H1 (cell line): Measurements from ENCODE around the gene CHST8. TPM values are rescaled to one million over a fixed set of nuclear protein-coding genes. Genes with fewer than 3 reads are reported as not detected.

Experiments used
- CTCF ChIA-PET: fragments of 300-600 bp; sonication (Branson Sonifier 250); formaldehyde crosslinking; loops from one replicate; lab custom pipeline; 2021; ENCODE audit not compliant: partially characterized antibody; lab: Charles Lee
- POLR2A ChIA-PET: fragments of 300-600 bp; sonication (Branson Sonifier 250); formaldehyde crosslinking; loops from one replicate; lab custom pipeline; 2021; ENCODE audit warnings: inconsistent platforms; ENCODE audit not compliant: partially characterized antibody; lab: Charles Lee
- DNase-seq, 2 experiments: peaks; one replicate each; pipeline versions ENCODE4 v3.0.0 to v3.0.0-alpha.2; 2010 to 2022; ENCODE audit warnings: low spot score in 2 of 2, low read depth in 1 of 2, mixed read lengths in 1 of 2
- FAIRE-seq: peaks from 2 replicates; lab custom pipeline; 2011; peaks lifted over from hg19 to GRCh38; lab: Jason Lieb, UNC
- H2AFZ ChIP-seq: 2 replicates; pipeline ENCODE4 v1.8.1; 2012; ENCODE audit warnings: low read length, inconsistent platforms
- H2AK5ac ChIP-seq: 2 replicates; pipeline ENCODE4 v1.6.1; 2013; ENCODE audit warnings: low read depth, low read length
- H2BK120ac ChIP-seq: replicated peaks from 2 replicates; pipeline ENCODE3; 2013; ENCODE audit warnings: low read depth, low read length, inconsistent platforms
- H2BK12ac ChIP-seq: 2 replicates; pipeline ENCODE4 v1.6.1; 2013; ENCODE audit warnings: low read depth, low read length
- H2BK15ac ChIP-seq: 2 replicates; pipeline ENCODE4 v1.6.1; 2013; ENCODE audit warnings: low read length
- H2BK20ac ChIP-seq: 2 replicates; pipeline ENCODE4 v1.6.1; 2013; ENCODE audit warnings: low read length
- H2BK5ac ChIP-seq: 2 replicates; pipeline ENCODE4 v1.6.1; 2013; ENCODE audit warnings: low read depth, low read length
- H3K14ac ChIP-seq: 2 replicates; pipeline ENCODE4 v1.6.1; 2013; ENCODE audit warnings: inconsistent platforms; ENCODE audit not compliant: insufficient read length
- H3K18ac ChIP-seq: 2 replicates; pipeline ENCODE4 v1.6.1; 2013; ENCODE audit warnings: low read length; ENCODE audit errors: extremely low read depth
- H3K23ac ChIP-seq: 2 replicates; pipeline ENCODE4 v1.6.1; 2013; ENCODE audit warnings: inconsistent platforms; ENCODE audit not compliant: insufficient read length
- H3K23me2 ChIP-seq: 2 replicates; pipeline ENCODE4 v1.6.1; 2013; ENCODE audit warnings: low read depth, low read length
- H3K27ac ChIP-seq: 2 replicates; pipeline ENCODE4 v1.6.1; 2011; ENCODE audit warnings: low read depth, low read length, inconsistent platforms
- H3K27me3 ChIP-seq, 4 experiments: replicated peaks in 1 of 4; 1 replicate in 1 of 4; 2 replicates in 3 of 4; pipeline versions ENCODE4 v1.6.1 to v1.8.1; 2011 to 2013; ENCODE audit warnings: low read length in 3 of 4, mild to moderate bottlenecking in 3 of 4, inconsistent platforms in 2 of 4, mixed read lengths in 2 of 4, moderate library complexity in 1 of 4; ENCODE audit not compliant: control insufficient read depth in 3 of 4, insufficient read depth in 3 of 4; ENCODE audit errors: extremely low read depth in 1 of 4
- H3K36me3 ChIP-seq, 4 experiments: 2 replicates each; pipeline versions ENCODE4 v1.6.1 to v1.8.1; 2011 to 2013; ENCODE audit warnings: mild to moderate bottlenecking in 4 of 4, low read length in 3 of 4, moderate library complexity in 2 of 4, control low read depth in 1 of 4, inconsistent platforms in 1 of 4; ENCODE audit not compliant: insufficient read depth in 4 of 4, control insufficient read depth in 2 of 4
- H3K4ac ChIP-seq: replicated peaks from 2 replicates; pipeline ENCODE3; 2013; ENCODE audit warnings: low read length, low read depth, mixed read lengths, inconsistent platforms; ENCODE audit not compliant: insufficient read length
- H3K4me1 ChIP-seq, 4 experiments: replicated peaks in 1 of 4; 1 replicate in 1 of 4; 2 replicates in 3 of 4; pipeline versions ENCODE4 v1.6.1 to v1.8.1; 2011 to 2013; ENCODE audit warnings: low read length in 3 of 4, inconsistent platforms in 2 of 4, mixed read lengths in 1 of 4; ENCODE audit not compliant: insufficient read depth in 4 of 4, control insufficient read depth in 3 of 4
- H3K4me2 ChIP-seq, 2 experiments: 2 replicates each; pipeline versions ENCODE4 v1.6.1 to v1.8.1; 2011 to 2013; ENCODE audit warnings: low read depth in 2 of 2, low read length in 2 of 2, control low read depth in 1 of 2, inconsistent platforms in 1 of 2, mild to moderate bottlenecking in 1 of 2; ENCODE audit not compliant: insufficient read depth in 1 of 2
- H3K4me3 ChIP-seq, 4 experiments: fragments of 200-600, 300-600 bp in 1 of 4; sonication (generic), shearing (Covaris generic), sonication (Bioruptor Twin) in 1 of 4; 2 replicates each; pipeline versions ENCODE4 v1.5.1 to v1.8.1; 2011 to 2016; ENCODE audit warnings: low read length in 4 of 4, low read depth in 3 of 4, control low read depth in 2 of 4, inconsistent platforms in 2 of 4, mild to moderate bottlenecking in 2 of 4, mixed read lengths in 1 of 4, moderate library complexity in 1 of 4; ENCODE audit not compliant: insufficient read depth in 2 of 4; ENCODE audit errors: extremely low read depth in 1 of 4
- H3K56ac ChIP-seq: replicated peaks from 2 replicates; pipeline ENCODE3; 2013; ENCODE audit warnings: low read depth, mild to moderate bottlenecking, mixed read lengths, low read length, inconsistent platforms; ENCODE audit not compliant: insufficient read length
- H3K79me1 ChIP-seq: 2 replicates; pipeline ENCODE4 v1.6.1; 2013; ENCODE audit warnings: low read depth, low read length, control low read depth
- H3K79me2 ChIP-seq, 2 experiments: 2 replicates each; pipeline versions ENCODE4 v1.6.1 to v1.8.1; 2012 to 2013; ENCODE audit warnings: low read length in 2 of 2, mild to moderate bottlenecking in 2 of 2, inconsistent platforms in 1 of 2; ENCODE audit not compliant: insufficient read depth in 2 of 2, control insufficient read depth in 1 of 2
- H3K9ac ChIP-seq, 4 experiments: replicated peaks in 1 of 4; 1 replicate in 1 of 4; 2 replicates in 3 of 4; pipeline versions ENCODE4 v1.6.1 to v1.8.1; 2011 to 2013; ENCODE audit warnings: low read depth in 3 of 4, low read length in 3 of 4, control low read depth in 2 of 4, mild to moderate bottlenecking in 2 of 4, moderate library complexity in 2 of 4, inconsistent platforms in 1 of 4; ENCODE audit errors: extremely low read depth in 1 of 4
- H3K9me3 ChIP-seq, 2 experiments: 2 replicates each; pipeline versions ENCODE4 v1.6.1 to v1.8.1; 2012 to 2013; ENCODE audit warnings: mild to moderate bottlenecking in 2 of 2, moderate library complexity in 2 of 2, control low read depth in 1 of 2, inconsistent platforms in 1 of 2, low read depth in 1 of 2, low read length in 1 of 2, mixed read lengths in 1 of 2; ENCODE audit not compliant: insufficient read depth in 2 of 2
- H4K20me1 ChIP-seq, 2 experiments: replicated peaks in 1 of 2; 2 replicates each; pipeline versions ENCODE3 to v1.8.1; 2011 to 2013; ENCODE audit warnings: inconsistent platforms in 2 of 2, low read length in 2 of 2, mild to moderate bottlenecking in 1 of 2; ENCODE audit not compliant: insufficient read depth in 2 of 2, control insufficient read depth in 1 of 2
- H4K5ac ChIP-seq: 2 replicates; pipeline ENCODE4 v1.6.1; 2013; ENCODE audit warnings: low read length, low read depth, mixed read lengths, inconsistent platforms; ENCODE audit not compliant: insufficient read length
- H4K8ac ChIP-seq: 2 replicates; pipeline ENCODE4 v1.8.0; 2013; ENCODE audit warnings: mild to moderate bottlenecking, moderate library complexity, low read length, inconsistent platforms; ENCODE audit not compliant: insufficient read depth; ENCODE audit errors: extremely low read depth
- H4K91ac ChIP-seq: replicated peaks from 2 replicates; pipeline ENCODE3; 2013; ENCODE audit warnings: low read length, mixed read lengths, inconsistent platforms; ENCODE audit not compliant: insufficient read length
- JUN ChIP-seq: IDR thresholded peaks from 2 replicates; pipeline ENCODE4 v1.6.1; 2011; ENCODE audit warnings: low read depth, mild to moderate bottlenecking, improper control_type of control experiment, low read length
- KDM4A ChIP-seq: IDR thresholded peaks from one replicate; pipeline ENCODE4 v1.7.1; 2012; ENCODE audit warnings: low read depth, mild to moderate bottlenecking, moderate library complexity, low read length, inconsistent platforms; ENCODE audit not compliant: severe bottlenecking
- YY1 ChIP-seq: IDR thresholded peaks from 2 replicates; pipeline ENCODE4 v1.6.1; 2011; ENCODE audit warnings: low read depth, mild to moderate bottlenecking, low read length
- WGBS, 2 experiments: shearing (Covaris generic) in 1 of 2; methylation state at CpG; one replicate each; pipeline versions ENCODE4 v1.1.6 to v1.1.7; 2013 to 2015; ENCODE audit warnings: low lambda C conversion rate in 2 of 2, mixed read lengths in 2 of 2, inconsistent platforms in 1 of 2, low coverage in 1 of 2, missing lambda C conversion rate in 1 of 2; ENCODE audit not compliant: insufficient replicate concordance in 2 of 2, insufficient coverage in 1 of 2, insufficient read length in 1 of 2; ENCODE audit errors: extremely low coverage in 1 of 2, missing lambda C conversion rate in 1 of 2; 5-methylcytosine and 5-hydroxymethylcytosine counted together
- polyA plus RNA-seq, 7 experiments: library from polyadenylated mRNA; depleted of rRNA in 3 of 7; stranded (reverse) in 5 of 7; unstranded in 2 of 7; fragments of >200 nt in 5 of 7; fragments of 200-250 nt in 2 of 7; gene quantifications; 1 replicate in 5 of 7; 2 replicates in 1 of 7; 4 replicates in 1 of 7; pipeline versions ENCODE4 v1.2.1 to v1.2.3, GENCODE V29; 2011 to 2013; ENCODE audit warnings: missing spikeins in 2 of 7, mixed read lengths in 2 of 7
- total RNA-seq: library from RNA; stranded (reverse); fragmentation: NEBNext Ultra II Directional; extraction: Animal tissue kit (Norgen Biotek cat#: 25700); gene quantifications from 2 replicates; pipeline ENCODE4 v1.2.1, GENCODE V29; 2021

The CHST8 gene
- total and polyA plus RNA-seq, 2 of the 8 experiments (the other 6 are each of a cell fraction or from before 2014, with no cell fraction given): 10.8 to 28.2 TPM

DNA sequence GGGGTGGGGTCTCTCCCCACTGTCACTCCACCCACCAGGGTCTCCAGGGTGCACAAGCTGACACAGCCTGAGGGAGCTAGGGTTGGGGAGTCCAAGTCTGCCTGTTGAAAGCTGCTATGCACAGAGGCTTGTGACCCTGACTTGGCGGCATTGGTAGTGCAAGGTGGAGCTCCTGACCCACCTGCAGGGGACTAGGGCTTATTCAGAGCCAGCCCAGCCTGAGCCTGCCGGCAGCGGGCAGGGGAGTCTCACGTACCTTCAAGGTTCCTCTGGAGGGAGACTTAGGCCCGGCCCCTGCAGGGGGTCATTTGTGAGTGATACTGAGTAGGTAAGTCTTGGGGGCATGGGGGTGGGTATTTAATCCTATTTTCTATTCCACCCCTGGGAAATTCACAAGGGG lies 179.7 kb downstream of the CHST8 start:
- no peak overlapping the region for H2AFZ ChIP-seq
- H2BK120ac ChIP-seq: no peak overlapping the region
- no peak overlapping the region for H2BK20ac ChIP-seq
- POLR2A ChIA-PET: interaction anchor here (1.3 to 1.6 kb wide), 2 partner anchors 15 to 24 kb away, joined by 3 read pairs; no protein-coding TSS in a partner anchor
- DNase-seq (no peak), FAIRE-seq (no peak)
- no peak overlapping the region for H4K8ac ChIP-seq
- CTCF ChIA-PET: interaction anchor here (0.6 to 1.4 kb wide), 4 partner anchors 11 to 295 kb away, joined by 3 to 4 read pairs (median 4); no protein-coding TSS in a partner anchor
- peaks cover 0 to 15% (median 7%) of the 10 kb centered on the region in 4 experiments; a peak in 5 of 8 replicates for H3K36me3 ChIP-seq
- peaks cover 0 to 14% of the 10 kb centered on the region in 2 experiments; a peak in 1 of 4 replicates for H3K79me2 ChIP-seq
- 93% methylated on average over 5 of the region's 5 CpGs; no CpG with 5 or more reads in 1 of the 2 experiments for WGBS, 2 experiments
- H3K14ac ChIP-seq: no peak overlapping the region
- no peak overlapping the region for H2BK5ac ChIP-seq
- H3K9ac ChIP-seq: no peak overlapping the region
- H3K4me3 ChIP-seq: no peak overlapping the region
- H3K27ac ChIP-seq: no peak overlapping the region
- no peaks in the 10 kb centered on the region for H3K27me3 ChIP-seq
- H2BK12ac ChIP-seq: no peak overlapping the region
- H3K9me3 ChIP-seq: no peaks in the 10 kb centered on the region
- no peak overlapping the region for H2BK15ac ChIP-seq
- peaks cover 7 to 14% of the 10 kb centered on the region in 2 experiments for H4K20me1 ChIP-seq
- peaks cover 6% of the 10 kb centered on the region; the same call in 1 of the 2 replicates for H3K79me1 ChIP-seq
- H3K4me1 ChIP-seq: peaks cover 7 to 16% (median 11%) of the 10 kb centered on the region in 4 experiments; a peak in 6 of 7 replicates
- no peak overlapping the region for H3K4ac ChIP-seq
- no peak overlapping the region for H3K23ac ChIP-seq
- H2AK5ac ChIP-seq: no peak overlapping the region
- H3K4me2 ChIP-seq: no peak overlapping the region
- H3K18ac ChIP-seq: no peak overlapping the region
- no peak overlapping the region for H4K91ac ChIP-seq
- no peak overlapping the region for H3K56ac ChIP-seq
- TF ChIP-seq KDM4A (no peak), JUN (no peak), YY1 (no peak)
- no peak overlapping the region for H4K5ac ChIP-seq
- H3K23me2 ChIP-seq: peaks cover 10% of the 10 kb centered on the region
